Measurements from ENCODE around the gene IL19.

DNA sequence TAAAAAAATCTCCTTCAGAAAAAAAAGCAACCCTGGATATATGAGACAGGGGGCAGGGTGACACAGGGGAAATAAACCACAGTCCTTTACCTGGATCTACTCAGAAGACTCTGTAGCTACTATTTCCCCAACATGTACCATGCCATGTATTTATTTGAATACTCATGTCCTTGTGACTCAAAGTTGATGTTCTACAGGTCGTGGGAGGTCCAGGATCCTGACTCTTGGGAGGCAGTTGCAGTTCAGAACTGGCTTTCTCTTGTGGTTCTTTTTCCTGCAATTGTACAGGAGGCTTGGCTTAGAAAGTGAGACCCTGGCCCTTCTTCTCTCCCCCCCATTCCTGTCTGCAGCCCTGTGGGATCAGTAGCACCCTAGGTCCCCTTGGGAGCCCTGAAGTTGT lies 120.8 kb downstream of the IL19 start:
- TF ChIP-seq POLR2A (IDR thresholded peaks at IDR 0.05) (no peak), EP300 (IDR thresholded peaks at IDR 0.05) (no peak)
- TF ChIP-seq, protein P1, sequence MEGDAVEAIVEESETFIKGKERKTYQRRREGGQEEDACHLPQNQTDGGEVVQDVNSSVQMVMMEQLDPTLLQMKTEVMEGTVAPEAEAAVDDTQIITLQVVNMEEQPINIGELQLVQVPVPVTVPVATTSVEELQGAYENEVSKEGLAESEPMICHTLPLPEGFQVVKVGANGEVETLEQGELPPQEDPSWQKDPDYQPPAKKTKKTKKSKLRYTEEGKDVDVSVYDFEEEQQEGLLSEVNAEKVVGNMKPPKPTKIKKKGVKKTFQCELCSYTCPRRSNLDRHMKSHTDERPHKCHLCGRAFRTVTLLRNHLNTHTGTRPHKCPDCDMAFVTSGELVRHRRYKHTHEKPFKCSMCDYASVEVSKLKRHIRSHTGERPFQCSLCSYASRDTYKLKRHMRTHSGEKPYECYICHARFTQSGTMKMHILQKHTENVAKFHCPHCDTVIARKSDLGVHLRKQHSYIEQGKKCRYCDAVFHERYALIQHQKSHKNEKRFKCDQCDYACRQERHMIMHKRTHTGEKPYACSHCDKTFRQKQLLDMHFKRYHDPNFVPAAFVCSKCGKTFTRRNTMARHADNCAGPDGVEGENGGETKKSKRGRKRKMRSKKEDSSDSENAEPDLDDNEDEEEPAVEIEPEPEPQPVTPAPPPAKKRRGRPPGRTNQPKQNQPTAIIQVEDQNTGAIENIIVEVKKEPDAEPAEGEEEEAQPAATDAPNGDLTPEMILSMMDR (IDR thresholded peaks at IDR 0.05): no peak
